Right lobe of liver (tissue), 6 donors: ENCODE results near the gene TRIM52. TPM values are rescaled to one million over a fixed set of nuclear protein-coding genes. Genes with fewer than 3 reads are reported as not detected.
"Not testable (repeated sequence)": the region's sequence is repeated elsewhere in the genome, so short reads cannot be mapped to it uniquely, and the experiment has no call there.

Experiments
- ATAC-seq, 4 donors: fragments of 200-7000 bp; cut with Tn5 transposase; one replicate each; pipeline ENCODE4 v1.9.1; 2020; ENCODE audit warnings: mild to moderate bottlenecking in 4 of 4, moderate library complexity in 4 of 4
- DNase-seq, 3 donors: peaks; one replicate each; pipeline ENCODE4 v3.0.0-alpha.2; 2020
- H3K27ac ChIP-seq, 3 donors: fragments of 200-600 bp; one replicate each; pipeline ENCODE4 v1.8.0; 2022
- H3K27me3 ChIP-seq, 2 donors: fragments of 200-600 bp; one replicate each; pipeline ENCODE4 v1.8.0; 2022
- H3K36me3 ChIP-seq, 4 donors: fragments of 200-600 bp; sonication (generic) in 1 of 4; one replicate each; pipeline versions ENCODE4 v1.5.1 to v1.8.0; 2017 to 2022; ENCODE audit warnings: control low read depth in 1 of 4
- H3K4me1 ChIP-seq, 4 donors: fragments of 200-600 bp; sonication (generic) in 1 of 4; one replicate each; pipeline versions ENCODE4 v1.5.1 to v1.8.0; 2017 to 2022; ENCODE audit warnings: control low read depth in 1 of 4
- H3K4me3 ChIP-seq, 3 donors: fragments of 200-600 bp; one replicate each; pipeline ENCODE4 v1.8.0; 2022
- H3K9me3 ChIP-seq, 4 donors: fragments of 200-600 bp; sonication (generic) in 1 of 4; one replicate each; pipeline versions ENCODE4 v1.5.1 to v1.8.0; 2017 to 2022; ENCODE audit warnings: control low read depth in 1 of 4
- POLR2A ChIP-seq: fragments of 450-650 bp; IDR thresholded peaks from one replicate; pipeline ENCODE4 v1.6.1; 2017; ENCODE audit warnings: antibody characterized with exemption, mild to moderate bottlenecking
- WGBS: methylation state at CpG from one replicate; pipeline ENCODE4 v1.1.6; 2018; ENCODE audit warnings: low coverage, low lambda C conversion rate; ENCODE audit not compliant: insufficient coverage; ENCODE audit errors: missing lambda C conversion rate; 5-methylcytosine and 5-hydroxymethylcytosine counted together
- intact Hi-C, 2 donors: fragments of 100-400 bp; cut with DNase I; formaldehyde crosslinking; loops; one replicate each; pipeline versions ENCODE4 v1.11.2 to v1.14.1; 2022
- long read RNA-seq: library from polyadenylated mRNA; unstranded; transcript quantifications from one replicate; pipeline ENCODE4 v2.0.0, GENCODE V29; 2019
- total RNA-seq, 6 experiments: library from RNA; depleted of rRNA in 2 of 6; stranded (reverse); fragments of >200 nt in 2 of 6; fragmentation: NEBNext Ultra II Directional in 3 of 6; extraction: Animal tissue kit (Norgen Biotek cat#: 25700) in 3 of 6; gene quantifications; one replicate each; pipeline versions ENCODE4 v1.1.0 to v1.2.4, GENCODE V29; 2016 to 2023
- TF ChIP-seq, protein P1 (sequence below), 4 donors: fragments of 200-600 bp in 3 of 4; fragments of 450-650 bp in 1 of 4; IDR thresholded peaks; one replicate each; pipeline versions ENCODE4 v1.5.1 to v1.8.0; 2016 to 2022; ENCODE audit warnings: antibody characterized with exemption in 4 of 4, mild to moderate bottlenecking in 2 of 4
- donor health status: DM: no; HTN: yes; CAD: no.
- donor health status: DM: no; HTN: no; CAD: no.
- donor health status: DM: no; HTN: no; CAD: no.
- donor health status: DM: no; HTN: yes; CAD: no.
- donor health status: DM: no; HTN: yes; CAD: no.

TRIM52 gene
- 1 to 10 TPM; 2.8 to 6.5 (median 4.6) TPM for total RNA-seq
- long read RNA-seq, result 0 reads

DNA sequence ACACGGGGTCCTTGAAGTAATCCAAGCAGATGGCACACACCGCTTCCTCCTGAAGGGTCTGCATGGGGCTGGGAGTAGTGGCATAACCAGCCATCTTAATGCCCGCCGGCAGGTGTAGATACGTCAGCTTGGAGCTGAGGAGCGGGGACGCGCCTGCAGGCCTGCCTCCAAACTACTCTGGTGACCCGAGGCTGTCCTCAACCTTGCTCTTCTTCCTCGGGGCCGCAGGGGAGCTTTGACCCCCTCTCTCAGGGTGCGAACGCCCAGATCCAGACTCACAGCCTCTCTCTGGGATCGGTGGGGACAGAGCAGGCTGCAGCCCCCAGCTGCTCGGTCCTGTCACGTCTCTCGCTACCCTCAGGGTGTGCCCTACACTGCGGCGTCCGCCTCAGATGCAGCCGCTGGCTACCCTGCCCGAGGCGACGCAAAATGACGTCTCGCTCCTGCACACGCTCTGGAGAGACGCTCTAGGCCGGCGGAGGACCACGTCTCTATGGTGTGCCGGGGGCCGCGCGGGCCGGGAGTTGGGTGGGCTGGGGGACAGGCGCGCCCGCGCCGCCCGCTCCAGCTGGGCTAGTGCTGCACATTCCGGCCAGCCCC is at the start of gene TRIM52:
Gene TRIM52, minus strand, starts transcription at position 424 of the 600 bp plus-strand sequence. Its CDS starts 330 bp downstream, at position 94.
- intact Hi-C loops, result no loop called here
- TF ChIP-seq, protein P1, sequence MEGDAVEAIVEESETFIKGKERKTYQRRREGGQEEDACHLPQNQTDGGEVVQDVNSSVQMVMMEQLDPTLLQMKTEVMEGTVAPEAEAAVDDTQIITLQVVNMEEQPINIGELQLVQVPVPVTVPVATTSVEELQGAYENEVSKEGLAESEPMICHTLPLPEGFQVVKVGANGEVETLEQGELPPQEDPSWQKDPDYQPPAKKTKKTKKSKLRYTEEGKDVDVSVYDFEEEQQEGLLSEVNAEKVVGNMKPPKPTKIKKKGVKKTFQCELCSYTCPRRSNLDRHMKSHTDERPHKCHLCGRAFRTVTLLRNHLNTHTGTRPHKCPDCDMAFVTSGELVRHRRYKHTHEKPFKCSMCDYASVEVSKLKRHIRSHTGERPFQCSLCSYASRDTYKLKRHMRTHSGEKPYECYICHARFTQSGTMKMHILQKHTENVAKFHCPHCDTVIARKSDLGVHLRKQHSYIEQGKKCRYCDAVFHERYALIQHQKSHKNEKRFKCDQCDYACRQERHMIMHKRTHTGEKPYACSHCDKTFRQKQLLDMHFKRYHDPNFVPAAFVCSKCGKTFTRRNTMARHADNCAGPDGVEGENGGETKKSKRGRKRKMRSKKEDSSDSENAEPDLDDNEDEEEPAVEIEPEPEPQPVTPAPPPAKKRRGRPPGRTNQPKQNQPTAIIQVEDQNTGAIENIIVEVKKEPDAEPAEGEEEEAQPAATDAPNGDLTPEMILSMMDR (IDR thresholded peaks at IDR 0.05), result no peak
- peak; percentile 88 for TF ChIP-seq POLR2A
- Histone ChIP-seq H3K9me3 (no peaks in the 10 kb centered on the region), H3K4me1 (peaks cover 0 to 37% (median 12%) of the 10 kb centered on the region in 4 donors), H3K4me3 (peak within 1 kb of the TSS; percentile 86 to 94 (median 89)), H3K27ac (peak within 1 kb of the TSS; percentile 98 to 100 (median 100)), H3K27me3 (no peaks in the 10 kb centered on the region), H3K36me3 (no peaks in the 10 kb centered on the region)
- ATAC-seq, result peak; percentile 90 to 93 (median 91)
- peak; percentile 94 to 96 (median 95) for DNase-seq
- 0% methylated on average over 24 of the region's 43 CpGs for WGBS

DNA sequence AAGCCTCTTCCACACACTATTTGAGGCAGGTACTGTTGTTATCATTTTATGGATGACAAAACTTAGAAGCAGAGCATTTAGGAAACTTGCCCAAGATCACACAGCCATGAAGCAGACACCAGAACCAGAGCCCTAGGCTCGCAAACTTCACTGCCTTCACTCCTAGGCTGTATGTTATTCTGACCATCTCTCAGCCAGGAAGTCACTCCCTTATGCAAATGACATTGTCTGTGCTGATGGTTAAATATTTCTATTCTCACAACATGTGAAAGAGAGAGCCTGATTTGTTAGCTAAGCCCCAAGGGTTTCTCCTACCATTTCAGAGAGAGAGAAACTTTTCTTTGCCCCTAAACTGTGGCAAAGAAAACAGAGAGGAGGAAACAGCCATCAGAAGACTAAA is 26.4 kb upstream of the TRIM52 start:
- H3K9me3 ChIP-seq, H3K4me1 ChIP-seq, H3K27ac ChIP-seq, H3K36me3 ChIP-seq, ATAC-seq, intact Hi-C loops, DNase-seq, H3K4me3 ChIP-seq, H3K27me3 ChIP-seq: not testable (repeated sequence)
- 67% methylated on average over 1 of the region's 1 CpG for WGBS

DNA sequence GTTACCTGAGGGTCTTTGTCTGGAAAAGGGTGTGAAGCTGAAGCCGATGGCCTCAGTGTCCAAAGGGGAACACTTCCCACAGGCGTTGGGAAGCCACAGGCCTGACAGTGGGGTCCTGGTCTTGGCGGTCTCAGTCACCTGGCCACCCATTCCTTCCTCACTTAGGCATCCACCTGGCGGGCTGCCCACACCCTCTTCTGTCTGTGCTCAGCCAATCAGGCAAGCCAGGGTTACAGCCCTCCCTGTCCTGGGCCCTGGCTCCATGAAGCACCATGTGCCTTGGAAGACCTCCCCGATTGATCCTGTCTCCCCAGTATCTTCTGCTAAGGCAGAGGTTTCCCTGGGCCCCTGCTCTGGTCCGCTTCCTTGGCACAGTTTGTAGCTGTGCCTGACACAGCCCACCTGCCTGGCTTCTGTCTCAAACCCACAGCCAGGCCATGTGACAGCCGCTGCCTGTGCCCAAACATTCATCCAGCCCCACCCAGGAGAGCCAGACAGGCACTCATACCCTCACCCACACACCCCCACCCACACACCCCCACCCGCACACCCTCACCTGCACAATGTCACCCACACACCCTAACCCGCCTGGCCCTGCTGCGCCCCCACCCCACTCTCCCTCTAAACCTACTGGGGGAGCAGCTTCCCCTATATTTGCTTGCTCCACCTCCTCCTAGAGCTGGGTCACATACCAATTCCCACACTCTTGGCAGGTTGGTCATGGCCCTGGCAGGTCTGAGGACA is 25.2 kb upstream of the TRIM52 start:
- DNase-seq, H3K27ac ChIP-seq, H3K4me1 ChIP-seq, H3K4me3 ChIP-seq, H3K27me3 ChIP-seq, intact Hi-C loops, H3K36me3 ChIP-seq, ATAC-seq, H3K9me3 ChIP-seq: not testable (repeated sequence)
- 100% methylated on average over 2 of the region's 10 CpGs for WGBS

DNA sequence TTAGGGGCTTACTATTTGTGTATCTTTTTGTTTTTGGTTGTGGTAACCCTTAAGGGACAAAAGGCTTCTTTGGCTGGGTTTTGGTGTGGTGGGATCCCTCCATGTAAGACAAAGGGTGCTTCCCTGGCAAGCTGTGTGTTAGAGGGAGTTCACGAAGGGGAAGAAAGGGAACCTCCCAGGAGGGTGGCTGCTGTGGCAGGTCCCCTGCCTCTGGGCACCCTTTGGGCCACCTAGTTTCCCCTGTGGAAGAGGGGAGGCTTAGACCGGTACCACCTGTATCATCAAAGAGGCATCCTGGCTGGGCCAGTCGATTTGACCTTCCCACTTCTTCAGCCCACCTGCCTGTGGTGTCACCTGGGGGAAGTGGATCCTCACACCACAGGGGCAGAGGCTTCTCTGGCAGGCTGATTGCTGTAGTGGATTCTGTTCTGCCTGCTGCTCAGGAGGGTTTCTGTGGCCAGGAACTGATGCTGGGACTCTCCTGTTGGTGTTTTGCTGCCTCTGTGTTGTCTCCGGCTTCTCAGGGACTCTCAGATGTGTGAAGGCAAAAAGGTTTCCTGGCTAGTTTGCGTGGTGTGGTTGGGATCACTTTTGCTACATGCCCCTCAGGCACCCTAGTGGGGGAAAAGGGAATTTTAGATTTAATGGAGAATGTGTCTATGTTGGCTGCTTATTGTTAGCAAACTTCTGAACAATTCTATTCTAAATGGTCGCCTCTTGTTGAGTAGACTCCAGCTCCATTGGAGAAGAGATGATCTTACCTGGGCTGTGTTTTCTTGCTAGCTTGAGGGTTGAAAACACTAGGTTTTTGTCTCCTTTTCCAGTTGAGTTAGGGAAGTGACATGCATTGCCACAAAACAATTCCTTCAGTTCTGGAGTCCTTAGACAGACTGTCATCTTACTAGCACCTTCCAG is 23.2 kb upstream of the TRIM52 start:
- TF ChIP-seq, protein P1 (IDR thresholded peaks at IDR 0.05), result peak in 1 of 4 donors; percentile 6
- ATAC-seq, H3K27ac ChIP-seq, H3K4me3 ChIP-seq, intact Hi-C loops, H3K4me1 ChIP-seq, H3K27me3 ChIP-seq, H3K9me3 ChIP-seq, DNase-seq, H3K36me3 ChIP-seq: not testable (repeated sequence)
- 83% methylated on average over 2 of the region's 6 CpGs for WGBS

DNA sequence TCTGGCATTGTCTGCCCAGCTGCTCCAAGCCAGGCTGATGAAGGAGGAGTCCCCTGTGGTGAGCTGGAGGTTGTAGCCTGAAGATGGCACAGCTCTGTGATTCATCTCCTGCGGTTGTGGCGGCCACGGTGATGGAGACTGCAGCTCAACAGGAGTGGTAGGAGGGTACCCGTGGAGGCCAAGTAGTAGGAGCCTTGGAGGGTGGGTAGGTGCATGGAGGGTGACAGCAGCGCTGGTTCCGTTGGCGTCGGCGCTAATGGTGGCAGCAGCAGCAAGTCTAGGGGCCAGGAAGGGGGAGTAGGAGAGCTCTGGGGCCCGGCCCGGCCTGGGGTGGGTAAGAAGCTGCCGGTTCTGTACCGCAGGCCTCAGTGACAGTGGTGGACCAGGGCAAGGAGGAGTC is 22.4 kb upstream of the TRIM52 start:
- ATAC-seq (no peak), DNase-seq (no peak)
- intact Hi-C loops, result no loop called here
- no peak overlapping the region for H3K4me3 ChIP-seq
- WGBS, result 94% methylated on average over 8 of the region's 13 CpGs
- no peaks in the 10 kb centered on the region for H3K27me3 ChIP-seq
- no peak overlapping the region for H3K27ac ChIP-seq
- H3K36me3 ChIP-seq, result no peaks in the 10 kb centered on the region
- no peaks in the 10 kb centered on the region for H3K4me1 ChIP-seq
- no peaks in the 10 kb centered on the region for H3K9me3 ChIP-seq
- TF ChIP-seq POLR2A, result no peak
- TF ChIP-seq, protein P1 (IDR thresholded peaks at IDR 0.05), result no peak
